ENCODE data around the gene RWDD4.

RWDD4 gene

GRCh38 chr4:183612329-183613250 lies 46.4 kb downstream of the RWDD4 start:
- TF ChIP-seq CTCF (IDR thresholded peaks at IDR 0.05; ENCODE audit: low read depth, low read length): no peak
- no peak overlapping the region for H3K4me3 ChIP-seq (ENCODE audit: low read depth, low read length)

GRCh38 chr4:183611210-183611830 lies 47.7 kb downstream of the RWDD4 start:
- no peak overlapping the region for H3K4me3 ChIP-seq (ENCODE audit: low read depth, low read length)
- TF ChIP-seq CTCF (IDR thresholded peaks at IDR 0.05; ENCODE audit: low read depth, low read length): no peak

- no peak for TF ChIP-seq CTCF (IDR thresholded peaks at IDR 0.05; ENCODE audit: low read depth, low read length)
- H3K4me3 ChIP-seq (ENCODE audit: low read depth, low read length): no peak overlapping the region
These were observed 48.4 kb downstream of the RWDD4 start for GRCh38 chr4:183610613-183611012.

GRCh38 chr4:183610033-183610432 lies 49.0 kb downstream of the RWDD4 start:
- no peak for TF ChIP-seq CTCF (IDR thresholded peaks at IDR 0.05; ENCODE audit: low read depth, low read length)
- H3K4me3 ChIP-seq (ENCODE audit: low read depth, low read length): no peak overlapping the region

- no peak overlapping the region for H3K4me3 ChIP-seq (ENCODE audit: low read depth, low read length)
- TF ChIP-seq CTCF (IDR thresholded peaks at IDR 0.05; ENCODE audit: low read depth, low read length): no peak
These were observed 49.8 kb downstream of the RWDD4 start for GRCh38 chr4:183609151-183609550.

GRCh38 chr4:183607894-183608293 lies 51.1 kb downstream of the RWDD4 start:
- TF ChIP-seq CTCF (IDR thresholded peaks at IDR 0.05; ENCODE audit: low read depth, low read length): no peak
- no peak overlapping the region for H3K4me3 ChIP-seq (ENCODE audit: low read depth, low read length)

GRCh38 chr4:183602557-183603027 lies 56.4 kb downstream of the RWDD4 start:
- no peak for TF ChIP-seq CTCF (IDR thresholded peaks at IDR 0.05; ENCODE audit: low read depth, low read length)

More at GRCh38 chr4:183602557-183603027, 56.4 kb downstream of the RWDD4 start:
- H3K4me3 ChIP-seq (ENCODE audit: low read depth, low read length): no peak overlapping the region
